Measurements from ENCODE around the gene TPD52L2.
"Not testable (repeated sequence)": the region's sequence is repeated elsewhere in the genome, so short reads cannot be mapped to it uniquely, and the experiment has no call there.

- not testable (repeated sequence) for TF ChIP-seq ESRRG, GLIS3, RARB (CRISPR knock-in tag; IDR thresholded peaks at IDR 0.05)
- TF ChIP-seq, protein P1, sequence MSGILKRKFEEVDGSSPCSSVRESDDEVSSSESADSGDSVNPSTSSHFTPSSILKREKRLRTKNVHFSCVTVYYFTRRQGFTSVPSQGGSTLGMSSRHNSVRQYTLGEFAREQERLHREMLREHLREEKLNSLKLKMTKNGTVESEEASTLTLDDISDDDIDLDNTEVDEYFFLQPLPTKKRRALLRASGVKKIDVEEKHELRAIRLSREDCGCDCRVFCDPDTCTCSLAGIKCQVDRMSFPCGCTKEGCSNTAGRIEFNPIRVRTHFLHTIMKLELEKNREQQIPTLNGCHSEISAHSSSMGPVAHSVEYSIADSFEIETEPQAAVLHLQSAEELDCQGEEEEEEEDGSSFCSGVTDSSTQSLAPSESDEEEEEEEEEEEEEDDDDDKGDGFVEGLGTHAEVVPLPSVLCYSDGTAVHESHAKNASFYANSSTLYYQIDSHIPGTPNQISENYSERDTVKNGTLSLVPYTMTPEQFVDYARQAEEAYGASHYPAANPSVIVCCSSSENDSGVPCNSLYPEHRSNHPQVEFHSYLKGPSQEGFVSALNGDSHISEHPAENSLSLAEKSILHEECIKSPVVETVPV (CRISPR knock-in tag; IDR thresholded peaks at IDR 0.05): not testable (repeated sequence)
- TF ChIP-seq, protein P2, sequence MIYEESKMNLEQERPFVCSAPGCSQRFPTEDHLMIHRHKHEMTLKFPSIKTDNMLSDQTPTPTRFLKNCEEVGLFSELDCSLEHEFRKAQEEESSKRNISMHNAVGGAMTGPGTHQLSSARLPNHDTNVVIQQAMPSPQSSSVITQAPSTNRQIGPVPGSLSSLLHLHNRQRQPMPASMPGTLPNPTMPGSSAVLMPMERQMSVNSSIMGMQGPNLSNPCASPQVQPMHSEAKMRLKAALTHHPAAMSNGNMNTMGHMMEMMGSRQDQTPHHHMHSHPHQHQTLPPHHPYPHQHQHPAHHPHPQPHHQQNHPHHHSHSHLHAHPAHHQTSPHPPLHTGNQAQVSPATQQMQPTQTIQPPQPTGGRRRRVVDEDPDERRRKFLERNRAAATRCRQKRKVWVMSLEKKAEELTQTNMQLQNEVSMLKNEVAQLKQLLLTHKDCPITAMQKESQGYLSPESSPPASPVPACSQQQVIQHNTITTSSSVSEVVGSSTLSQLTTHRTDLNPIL (CRISPR knock-in tag; IDR thresholded peaks at IDR 0.05; ENCODE audit: low read depth): not testable (repeated sequence)
Observed at GRCh38 chr20:63853733-63854068, 11.4 kb upstream of the TPD52L2 start.

All from SK-N-SH treated with all-trans-retinoic acid at 6 μM for 48 hours (cell line).